Measurements from ENCODE around the gene IDH2.

- TF ChIP-seq CTCF (IDR thresholded peaks at IDR 0.05), result no peak
- TF ChIP-seq POLR2A (IDR thresholded peaks at IDR 0.05), result no peak
Observed at GRCh38 chr15:90141646-90142045, 39.4 kb upstream of the IDH2 start.

All from tibial nerve (tissue), 3 donors.